Astrocyte (in vitro differentiated cells and primary cell): Measurements from ENCODE around the gene NTN4. TPM values are rescaled to one million over a fixed set of nuclear protein-coding genes. Genes with fewer than 3 reads are reported as not detected.

Experiments used
- DNase-seq: peaks from one replicate; pipeline ENCODE4 v3.0.0-alpha.2; 2010; ENCODE audit warnings: low read depth
- FAIRE-seq: peaks from 2 replicates; lab custom pipeline; 2011; peaks lifted over from hg19 to GRCh38; lab: Jason Lieb, UNC
- H2AFZ ChIP-seq: 2 replicates; pipeline ENCODE4 v1.6.0; 2012; ENCODE audit warnings: low read depth, low read length, inconsistent platforms
- H3K27ac ChIP-seq: 2 replicates; pipeline ENCODE4 v1.5.1; 2011; ENCODE audit warnings: low read depth, low read length, inconsistent platforms
- H3K27me3 ChIP-seq: 2 replicates; pipeline ENCODE4 v1.6.0; 2011; ENCODE audit warnings: low read length, inconsistent platforms; ENCODE audit not compliant: insufficient read depth
- H3K36me3 ChIP-seq: 2 replicates; pipeline ENCODE4 v1.5.1; 2011; ENCODE audit warnings: low read length, inconsistent platforms; ENCODE audit not compliant: insufficient read depth
- H3K4me1 ChIP-seq: 2 replicates; pipeline ENCODE4 v1.5.1; 2011; ENCODE audit warnings: low read length, inconsistent platforms; ENCODE audit not compliant: insufficient read depth
- H3K4me2 ChIP-seq: 2 replicates; pipeline ENCODE4 v1.6.0; 2012; ENCODE audit warnings: low read length, inconsistent platforms
- H3K4me3 ChIP-seq: 2 replicates; pipeline ENCODE4 v1.5.1; 2011; ENCODE audit warnings: low read depth, mild to moderate bottlenecking, low read length, inconsistent platforms; ENCODE audit not compliant: insufficient read depth
- H3K79me2 ChIP-seq: 2 replicates; pipeline ENCODE4 v1.6.0; 2012; ENCODE audit warnings: mild to moderate bottlenecking, low read length, inconsistent platforms; ENCODE audit not compliant: insufficient read depth
- H3K9ac ChIP-seq: 2 replicates; pipeline ENCODE4 v1.6.0; 2012; ENCODE audit warnings: mild to moderate bottlenecking, low read length, inconsistent platforms
- H3K9me3 ChIP-seq: 2 replicates; pipeline ENCODE4 v1.5.1; 2012; ENCODE audit warnings: low read depth, mild to moderate bottlenecking, low read length, inconsistent platforms; ENCODE audit not compliant: insufficient read depth
- H4K20me1 ChIP-seq: 2 replicates; pipeline ENCODE4 v1.6.0; 2012; ENCODE audit warnings: low read length, inconsistent platforms; ENCODE audit not compliant: insufficient read depth
- H3K27ac Mint-ChIP-seq: one replicate; pipeline ENCODE4 v1.8.0; 2021; ENCODE audit warnings: mild to moderate bottlenecking, mixed read lengths; ENCODE audit not compliant: unreplicated experiment
- H3K27me3 Mint-ChIP-seq: one replicate; pipeline ENCODE4 v1.8.0; 2021; ENCODE audit warnings: low read depth, mixed read lengths; ENCODE audit not compliant: unreplicated experiment
- H3K36me3 Mint-ChIP-seq: one replicate; pipeline ENCODE4 v1.8.0; 2021; ENCODE audit warnings: low read depth, mixed read lengths; ENCODE audit not compliant: unreplicated experiment
- H3K4me1 Mint-ChIP-seq: one replicate; pipeline ENCODE4 v1.8.0; 2021; ENCODE audit warnings: low read depth, mixed read lengths; ENCODE audit not compliant: unreplicated experiment
- H3K4me3 Mint-ChIP-seq: one replicate; pipeline ENCODE4 v1.8.0; 2021; ENCODE audit warnings: mild to moderate bottlenecking, moderate library complexity, mixed read lengths; ENCODE audit not compliant: unreplicated experiment
- H3K9me3 Mint-ChIP-seq: one replicate; pipeline ENCODE4 v1.8.0; 2021; ENCODE audit warnings: mild to moderate bottlenecking, mixed read lengths; ENCODE audit not compliant: unreplicated experiment
- CTCF ChIP-seq: IDR thresholded peaks from 2 replicates; pipeline ENCODE4 v1.5.1; 2011; ENCODE audit warnings: low read depth, mild to moderate bottlenecking, inconsistent platforms, low read length, moderate library complexity; ENCODE audit not compliant: insufficient read depth
- EZH2 ChIP-seq: IDR thresholded peaks from 2 replicates; pipeline ENCODE4 v1.6.1; 2012; ENCODE audit warnings: mild to moderate bottlenecking, low read length, inconsistent platforms; ENCODE audit not compliant: insufficient read depth
- total RNA-seq: library from RNA; stranded (reverse); gene quantifications from 2 replicates; pipeline ENCODE4 v1.2.1, GENCODE V29; 2021

NTN4 gene
- total RNA-seq, 1 donor from 2014 or later, result 28.9 TPM

GRCh38 chr12:95712269-95712668 lies 78.3 kb downstream of the NTN4 start:
- H3K36me3 ChIP-seq, result no peaks in the 10 kb centered on the region
- Mint-ChIP-seq H3K4me1 (no peaks in the 10 kb centered on the region), H3K27ac (no peak overlapping the region), H3K36me3 (peaks cover 2% of the 10 kb centered on the region), H3K4me3 (no peak overlapping the region), H3K27me3 (peaks cover under 1% of the 10 kb centered on the region), H3K9me3 (no peaks in the 10 kb centered on the region)
- no peak overlapping the region for H2AFZ ChIP-seq
- FAIRE-seq (no peak), DNase-seq (no peak)
- TF ChIP-seq CTCF (no peak), EZH2 (no peak)
- no peak overlapping the region for H3K27ac ChIP-seq
- no peaks in the 10 kb centered on the region for H3K9me3 ChIP-seq
- H3K4me2 ChIP-seq, result no peak overlapping the region
- H4K20me1 ChIP-seq, result no peaks in the 10 kb centered on the region
- no peak overlapping the region for H3K9ac ChIP-seq
- no peaks in the 10 kb centered on the region for H3K79me2 ChIP-seq
- no peak overlapping the region for H3K4me3 ChIP-seq
- H3K27me3 ChIP-seq, result no peaks in the 10 kb centered on the region
- H3K4me1 ChIP-seq, result no peaks in the 10 kb centered on the region

- Mint-ChIP-seq H3K27me3 (peaks cover 3% of the 10 kb centered on the region), H3K4me3 (no peak overlapping the region), H3K4me1 (no peaks in the 10 kb centered on the region), H3K27ac (no peak overlapping the region), H3K36me3 (peaks cover 2% of the 10 kb centered on the region), H3K9me3 (no peaks in the 10 kb centered on the region)
- H3K27me3 ChIP-seq, result no peaks in the 10 kb centered on the region
- DNase-seq (no peak), FAIRE-seq (no peak)
- H3K4me1 ChIP-seq, result no peaks in the 10 kb centered on the region
- no peak overlapping the region for H3K27ac ChIP-seq
- H4K20me1 ChIP-seq, result no peaks in the 10 kb centered on the region
- H3K79me2 ChIP-seq, result no peaks in the 10 kb centered on the region
- no peak overlapping the region for H2AFZ ChIP-seq
- no peak overlapping the region for H3K4me3 ChIP-seq
- TF ChIP-seq CTCF, result no peak
- no peaks in the 10 kb centered on the region for H3K36me3 ChIP-seq
- H3K4me2 ChIP-seq, result no peak overlapping the region
- H3K9ac ChIP-seq, result no peak overlapping the region
- H3K9me3 ChIP-seq, result no peaks in the 10 kb centered on the region
These were observed 80.2 kb downstream of the NTN4 start for GRCh38 chr12:95710386-95710785.

GRCh38 chr12:95709152-95709551 lies 81.4 kb downstream of the NTN4 start:
- H3K36me3 ChIP-seq, result no peaks in the 10 kb centered on the region
- Mint-ChIP-seq H3K27me3 (peaks cover 3% of the 10 kb centered on the region), H3K4me3 (no peak overlapping the region), H3K9me3 (no peaks in the 10 kb centered on the region), H3K27ac (no peak overlapping the region), H3K36me3 (peaks cover 2% of the 10 kb centered on the region), H3K4me1 (no peaks in the 10 kb centered on the region)
- H2AFZ ChIP-seq, result no peak overlapping the region
- DNase-seq (no peak), FAIRE-seq (no peak)
- H3K9me3 ChIP-seq, result no peaks in the 10 kb centered on the region
- H3K4me2 ChIP-seq, result no peak overlapping the region
- H3K27me3 ChIP-seq, result no peaks in the 10 kb centered on the region
- no peaks in the 10 kb centered on the region for H4K20me1 ChIP-seq
- H3K4me3 ChIP-seq, result no peak overlapping the region
- H3K27ac ChIP-seq, result no peak overlapping the region
- no peaks in the 10 kb centered on the region for H3K79me2 ChIP-seq
- no peak overlapping the region for H3K9ac ChIP-seq
- no peaks in the 10 kb centered on the region for H3K4me1 ChIP-seq
- TF ChIP-seq EZH2 (no peak), CTCF (no peak)
